PC-9 (cell line): ENCODE measurements around the gene PITX3. TPM values are rescaled to one million over a fixed set of nuclear protein-coding genes. Genes with fewer than 3 reads are reported as not detected.

ENCODE experiments used
- BruUV-seq: library from RNA; stranded (reverse); fragments of 400-500 nt; replicated peaks from 2 replicates; lab custom pipeline; 2021; lab: Mats Ljungman, UMichigan
- CTCF ChIA-PET: fragments of 300-600 bp; sonication (Branson Sonifier 250); formaldehyde crosslinking; loops from one replicate; lab custom pipeline; 2022; ENCODE audit warnings: antibody characterized with exemption; lab: Charles Lee
- POLR2A ChIA-PET: fragments of 300-600 bp; sonication (Branson Sonifier 250); formaldehyde crosslinking; loops from one replicate; lab custom pipeline; 2022; ENCODE audit warnings: antibody characterized with exemption; ENCODE audit not compliant: unreplicated experiment; lab: Charles Lee
- DNase-seq, 2 experiments: peaks; one replicate each; pipeline versions ENCODE4 v3.0.0 to v3.0.0-alpha.2; 2015 to 2022; ENCODE audit warnings: mixed read lengths in 1 of 2
- H2AFZ ChIP-seq: fragments of 200-600 bp; sonication (generic); 2 replicates; pipeline ENCODE4 v1.8.1; 2017; ENCODE audit warnings: antibody characterized with exemption
- H3F3A ChIP-seq: fragments of 200-600 bp; sonication (generic); 2 replicates; pipeline ENCODE4 v1.8.1; 2017; ENCODE audit warnings: antibody characterized with exemption, mild to moderate bottlenecking, low read depth; ENCODE audit not compliant: insufficient read depth
- H3K27ac ChIP-seq: fragments of 200-600 bp; sonication (generic); 2 replicates; pipeline ENCODE4 v1.6.1; 2016; ENCODE audit warnings: mixed run types
- H3K27me3 ChIP-seq: fragments of 200-600 bp; sonication (generic); 2 replicates; pipeline ENCODE4 v1.6.1; 2016; ENCODE audit warnings: low read depth, mixed run types; ENCODE audit not compliant: insufficient read depth
- H3K36me3 ChIP-seq: fragments of 200-600 bp; sonication (generic); 2 replicates; pipeline ENCODE4 v1.6.1; 2016; ENCODE audit warnings: low read depth, mixed run types
- H3K4me1 ChIP-seq: fragments of 200-600 bp; sonication (generic); replicated peaks from 2 replicates; pipeline ENCODE4 v1.6.1; 2016; ENCODE audit warnings: mixed run types; ENCODE audit not compliant: insufficient read depth
- H3K4me2 ChIP-seq: fragments of 200-600 bp; sonication (generic); 2 replicates; pipeline ENCODE4 v1.6.1; 2017; ENCODE audit warnings: mixed run types
- H3K4me3 ChIP-seq: fragments of 200-600 bp; sonication (generic); 2 replicates; pipeline ENCODE4 v1.6.1; 2016; ENCODE audit warnings: mixed run types
- H3K79me2 ChIP-seq: fragments of 200-600 bp; sonication (generic); 2 replicates; pipeline ENCODE4 v1.6.1; 2017; ENCODE audit warnings: low read depth, mixed run types
- H3K9me2 ChIP-seq: fragments of 200-600 bp; sonication (generic); 2 replicates; pipeline ENCODE4 v1.8.1; 2017; ENCODE audit warnings: mild to moderate bottlenecking; ENCODE audit not compliant: insufficient read depth
- H3K9me3 ChIP-seq: fragments of 200-600 bp; sonication (generic); 2 replicates; pipeline ENCODE4 v1.8.1; 2016; ENCODE audit warnings: low read depth; ENCODE audit not compliant: insufficient read depth
- H4K20me1 ChIP-seq: fragments of 200-600 bp; sonication (generic); 2 replicates; pipeline ENCODE4 v1.8.1; 2017; ENCODE audit not compliant: insufficient read depth
- EZH2 ChIP-seq: fragments of 200-600 bp; sonication (generic); IDR thresholded peaks from 2 replicates; pipeline ENCODE4 v1.8.0; 2017; ENCODE audit warnings: antibody characterized with exemption, low read depth
- intact Hi-C: fragments of 100-400 bp; cut with micrococcal nuclease; formaldehyde crosslinking; loops from one replicate; pipeline ENCODE4 v1.10.0; 2022; ENCODE audit not compliant: unreplicated experiment
- total RNA-seq: library from RNA; stranded (reverse); gene quantifications from 2 replicates; pipeline ENCODE4 v1.2.3, GENCODE V29; 2021
- TF ChIP-seq, protein P1 (sequence below): fragments of 200-600 bp; sonication (generic); conservative IDR thresholded peaks from 2 replicates; pipeline ENCODE4 v1.6.1; 2017; ENCODE audit warnings: mixed run types, antibody characterized with exemption, mild to moderate bottlenecking, moderate library complexity

Gene PITX3
- total RNA-seq, 1 experiment from 2014 or later = not detected

DNA sequence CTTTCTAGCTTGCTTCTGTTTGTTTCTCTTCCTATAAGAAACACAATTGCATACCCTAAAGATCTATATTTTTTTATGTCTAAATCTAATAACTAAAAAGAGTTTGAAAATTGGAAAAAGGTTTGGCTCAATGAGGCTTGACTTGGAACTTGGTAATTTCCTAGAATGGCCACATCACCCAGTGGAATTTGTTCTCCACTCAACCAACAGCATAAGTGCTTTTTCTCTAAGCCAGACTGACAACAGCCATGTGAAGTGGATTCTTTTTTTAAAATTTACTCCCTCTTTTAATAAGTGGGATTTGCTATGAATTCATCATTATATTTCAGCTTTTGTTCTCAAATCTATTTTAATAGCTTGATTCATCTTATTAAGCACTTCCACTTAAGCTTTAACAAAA lies 37.8 kb upstream of the PITX3 start:
- Histone ChIP-seq H4K20me1 (peaks cover 2% of the 10 kb centered on the region; the same call in 1 of the 2 replicates), H3K36me3 (no peaks in the 10 kb centered on the region), H3K4me2 (no peak overlapping the region), H3K9me2 (no peaks in the 10 kb centered on the region), H3F3A (no peaks in the 10 kb centered on the region), H3K27me3 (no peaks in the 10 kb centered on the region), H3K9me3 (no peaks in the 10 kb centered on the region), H2AFZ (no peak overlapping the region), H3K27ac (no peak overlapping the region), H3K4me1 (no peaks in the 10 kb centered on the region), H3K79me2 (no peaks in the 10 kb centered on the region), H3K4me3 (no peak overlapping the region)
- no peak for DNase-seq
- CTCF ChIA-PET = no interaction called here
- POLR2A ChIA-PET = no interaction called here
- intact Hi-C loops = no loop called here
- no TSS peak for BruUV-seq
- TF ChIP-seq, protein P1, sequence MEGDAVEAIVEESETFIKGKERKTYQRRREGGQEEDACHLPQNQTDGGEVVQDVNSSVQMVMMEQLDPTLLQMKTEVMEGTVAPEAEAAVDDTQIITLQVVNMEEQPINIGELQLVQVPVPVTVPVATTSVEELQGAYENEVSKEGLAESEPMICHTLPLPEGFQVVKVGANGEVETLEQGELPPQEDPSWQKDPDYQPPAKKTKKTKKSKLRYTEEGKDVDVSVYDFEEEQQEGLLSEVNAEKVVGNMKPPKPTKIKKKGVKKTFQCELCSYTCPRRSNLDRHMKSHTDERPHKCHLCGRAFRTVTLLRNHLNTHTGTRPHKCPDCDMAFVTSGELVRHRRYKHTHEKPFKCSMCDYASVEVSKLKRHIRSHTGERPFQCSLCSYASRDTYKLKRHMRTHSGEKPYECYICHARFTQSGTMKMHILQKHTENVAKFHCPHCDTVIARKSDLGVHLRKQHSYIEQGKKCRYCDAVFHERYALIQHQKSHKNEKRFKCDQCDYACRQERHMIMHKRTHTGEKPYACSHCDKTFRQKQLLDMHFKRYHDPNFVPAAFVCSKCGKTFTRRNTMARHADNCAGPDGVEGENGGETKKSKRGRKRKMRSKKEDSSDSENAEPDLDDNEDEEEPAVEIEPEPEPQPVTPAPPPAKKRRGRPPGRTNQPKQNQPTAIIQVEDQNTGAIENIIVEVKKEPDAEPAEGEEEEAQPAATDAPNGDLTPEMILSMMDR = no peak
- no peak for TF ChIP-seq EZH2

DNA sequence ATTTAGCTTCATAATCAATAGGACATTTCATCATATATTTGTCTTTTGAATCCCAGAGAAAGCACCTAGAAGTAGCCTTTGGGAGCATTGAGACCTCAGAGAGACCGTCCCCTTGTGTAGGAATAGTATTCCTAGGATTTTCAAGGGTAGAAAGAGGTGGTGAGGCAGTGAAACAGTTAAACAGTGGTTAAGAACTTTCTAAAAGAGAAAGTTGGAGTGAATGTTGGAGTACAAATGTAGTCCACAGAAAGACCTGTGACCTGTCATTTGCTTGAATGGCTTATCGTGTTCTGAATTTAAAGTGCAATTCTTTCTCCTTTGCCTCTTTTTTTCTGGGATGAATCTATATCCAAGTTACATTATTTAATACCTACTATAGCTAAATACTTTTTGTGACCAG lies 34.0 kb upstream of the PITX3 start:
- DNase-seq = no peak
- H4K20me1 ChIP-seq = peaks cover 2% of the 10 kb centered on the region; the same call in 1 of the 2 replicates
- H3K79me2 ChIP-seq = no peaks in the 10 kb centered on the region
- no peak overlapping the region for H3K4me3 ChIP-seq
- no peaks in the 10 kb centered on the region for H3K9me2 ChIP-seq
- intact Hi-C loops = no loop called here
- H3K4me1 ChIP-seq = no peaks in the 10 kb centered on the region
- BruUV-seq = no TSS peak
- no peak overlapping the region for H3K27ac ChIP-seq
- no peaks in the 10 kb centered on the region for H3K36me3 ChIP-seq
- ChIA-PET CTCF (no interaction called here), POLR2A (no interaction called here)
- no peaks in the 10 kb centered on the region for H3F3A ChIP-seq
- no peak overlapping the region for H2AFZ ChIP-seq
- TF ChIP-seq, protein P1 = no peak
- TF ChIP-seq EZH2 = no peak
- no peaks in the 10 kb centered on the region for H3K9me3 ChIP-seq
- H3K27me3 ChIP-seq = no peaks in the 10 kb centered on the region
- no peak overlapping the region for H3K4me2 ChIP-seq

DNA sequence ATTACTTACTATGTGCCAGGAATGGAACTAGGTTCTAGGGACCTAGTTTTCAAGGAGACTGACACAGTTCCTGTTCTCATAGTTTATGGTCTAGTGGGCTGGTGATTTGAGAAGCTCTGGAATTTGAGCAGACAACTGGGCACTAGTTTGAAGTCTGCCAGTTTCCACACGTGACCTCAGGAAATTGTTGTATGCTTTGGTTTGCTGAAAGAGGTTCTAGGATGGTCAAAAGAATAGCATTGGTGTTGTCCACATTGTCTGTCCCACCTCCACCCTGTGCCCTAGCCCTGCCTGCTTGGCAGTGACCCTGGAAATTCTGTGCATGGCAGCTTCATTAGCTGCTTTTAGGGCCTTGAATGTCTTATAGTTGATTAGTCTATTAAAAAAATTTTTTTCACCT lies 32.8 kb upstream of the PITX3 start:
- no peaks in the 10 kb centered on the region for H3K9me2 ChIP-seq
- H3K4me2 ChIP-seq = no peak overlapping the region
- no peak overlapping the region for H2AFZ ChIP-seq
- no peaks in the 10 kb centered on the region for H3K9me3 ChIP-seq
- BruUV-seq = no TSS peak
- no peak overlapping the region for H3K27ac ChIP-seq
- H3K27me3 ChIP-seq = no peaks in the 10 kb centered on the region
- no peak overlapping the region for H3K4me3 ChIP-seq
- TF ChIP-seq, protein P1 = no peak
- no peak for TF ChIP-seq EZH2
- H3K4me1 ChIP-seq = no peaks in the 10 kb centered on the region
- intact Hi-C loops = no loop called here
- DNase-seq = no peak
- H3F3A ChIP-seq = no peaks in the 10 kb centered on the region
- 0 out of 2 replicates have a peak, but pooled peaks cover 2% of the 10 kb centered on the region for H4K20me1 ChIP-seq
- no peaks in the 10 kb centered on the region for H3K36me3 ChIP-seq
- ChIA-PET POLR2A (no interaction called here), CTCF (no interaction called here)
- H3K79me2 ChIP-seq = no peaks in the 10 kb centered on the region
